ENCODE data around the gene CKAP5.

DNA sequence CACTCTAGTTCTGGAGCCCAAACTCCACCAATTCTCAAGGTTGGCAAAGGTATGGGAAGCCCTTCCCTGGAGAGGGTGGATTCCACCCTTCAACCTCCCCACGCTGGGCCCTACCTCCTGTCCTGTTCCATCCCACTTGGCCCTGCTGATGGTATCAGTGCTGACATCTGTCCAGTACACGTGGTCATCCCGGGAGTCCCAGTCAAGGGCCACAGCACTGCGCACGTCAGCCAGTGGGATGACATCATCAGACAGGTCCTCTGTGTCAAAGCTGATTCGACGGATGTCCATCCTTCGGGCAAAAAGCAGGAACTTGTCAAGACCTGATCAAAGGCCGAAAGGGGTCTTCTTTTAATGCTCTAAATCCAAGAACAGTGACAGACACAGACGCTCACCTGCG lies 40.1 kb upstream of the CKAP5 start:
- TF ChIP-seq, protein P1, sequence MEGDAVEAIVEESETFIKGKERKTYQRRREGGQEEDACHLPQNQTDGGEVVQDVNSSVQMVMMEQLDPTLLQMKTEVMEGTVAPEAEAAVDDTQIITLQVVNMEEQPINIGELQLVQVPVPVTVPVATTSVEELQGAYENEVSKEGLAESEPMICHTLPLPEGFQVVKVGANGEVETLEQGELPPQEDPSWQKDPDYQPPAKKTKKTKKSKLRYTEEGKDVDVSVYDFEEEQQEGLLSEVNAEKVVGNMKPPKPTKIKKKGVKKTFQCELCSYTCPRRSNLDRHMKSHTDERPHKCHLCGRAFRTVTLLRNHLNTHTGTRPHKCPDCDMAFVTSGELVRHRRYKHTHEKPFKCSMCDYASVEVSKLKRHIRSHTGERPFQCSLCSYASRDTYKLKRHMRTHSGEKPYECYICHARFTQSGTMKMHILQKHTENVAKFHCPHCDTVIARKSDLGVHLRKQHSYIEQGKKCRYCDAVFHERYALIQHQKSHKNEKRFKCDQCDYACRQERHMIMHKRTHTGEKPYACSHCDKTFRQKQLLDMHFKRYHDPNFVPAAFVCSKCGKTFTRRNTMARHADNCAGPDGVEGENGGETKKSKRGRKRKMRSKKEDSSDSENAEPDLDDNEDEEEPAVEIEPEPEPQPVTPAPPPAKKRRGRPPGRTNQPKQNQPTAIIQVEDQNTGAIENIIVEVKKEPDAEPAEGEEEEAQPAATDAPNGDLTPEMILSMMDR (conservative IDR thresholded peaks at IDR 0.05 in 1 of 2, IDR thresholded peaks at IDR 0.05 in 1 of 2; ENCODE audit: low read depth in 1 of 2, low read length in 2 of 2): no peak
- no peak for TF ChIP-seq EZH2 (IDR thresholded peaks at IDR 0.05; ENCODE audit: low read length, missing control alignments)

Data from fibroblast of lung (primary cell).